ENCODE measurements around the gene TRAK1.

DNA sequence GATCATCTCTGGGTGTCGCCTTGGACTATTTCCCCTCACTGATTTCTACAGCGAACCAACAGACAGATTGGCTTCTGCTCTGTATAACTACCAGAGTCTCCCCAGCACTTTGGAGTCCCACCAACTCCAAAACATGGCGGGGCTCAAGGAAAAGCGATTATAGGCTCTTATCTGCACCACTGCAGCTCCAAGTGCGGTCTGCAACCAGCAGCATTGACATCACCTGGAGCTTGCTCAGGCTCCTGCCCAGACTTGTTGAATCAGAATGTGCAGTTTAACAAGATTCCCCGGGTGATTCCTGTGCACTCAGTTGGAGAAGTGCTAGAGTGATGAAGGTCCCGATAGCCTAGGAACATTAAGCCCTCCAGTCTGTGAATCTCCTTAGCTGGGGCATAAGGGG, 165.8 kb downstream of the TRAK1 start:
- TF ChIP-seq, protein P1, sequence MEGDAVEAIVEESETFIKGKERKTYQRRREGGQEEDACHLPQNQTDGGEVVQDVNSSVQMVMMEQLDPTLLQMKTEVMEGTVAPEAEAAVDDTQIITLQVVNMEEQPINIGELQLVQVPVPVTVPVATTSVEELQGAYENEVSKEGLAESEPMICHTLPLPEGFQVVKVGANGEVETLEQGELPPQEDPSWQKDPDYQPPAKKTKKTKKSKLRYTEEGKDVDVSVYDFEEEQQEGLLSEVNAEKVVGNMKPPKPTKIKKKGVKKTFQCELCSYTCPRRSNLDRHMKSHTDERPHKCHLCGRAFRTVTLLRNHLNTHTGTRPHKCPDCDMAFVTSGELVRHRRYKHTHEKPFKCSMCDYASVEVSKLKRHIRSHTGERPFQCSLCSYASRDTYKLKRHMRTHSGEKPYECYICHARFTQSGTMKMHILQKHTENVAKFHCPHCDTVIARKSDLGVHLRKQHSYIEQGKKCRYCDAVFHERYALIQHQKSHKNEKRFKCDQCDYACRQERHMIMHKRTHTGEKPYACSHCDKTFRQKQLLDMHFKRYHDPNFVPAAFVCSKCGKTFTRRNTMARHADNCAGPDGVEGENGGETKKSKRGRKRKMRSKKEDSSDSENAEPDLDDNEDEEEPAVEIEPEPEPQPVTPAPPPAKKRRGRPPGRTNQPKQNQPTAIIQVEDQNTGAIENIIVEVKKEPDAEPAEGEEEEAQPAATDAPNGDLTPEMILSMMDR (IDR thresholded peaks at IDR 0.05; ENCODE audit: low read length) = no peak
- no peak for TF ChIP-seq EZH2 (optimal IDR thresholded peaks at IDR 0.05; ENCODE audit: low read depth, low read length)
- TF ChIP-seq EZH2phosphoT487 (IDR thresholded peaks at IDR 0.05; ENCODE audit: low read length) = no peak

Measured in MM.1S (cell line).